HG03575 (cell line): ENCODE results near the gene KIAA0930.

Source experiments
- ATAC-seq: cut with Tn5 transposase; IDR thresholded peaks from one replicate; pipeline ENCODE4 v1.9.1; 2021; ENCODE audit not compliant: unreplicated experiment, insufficient number of reproducible peaks, low FRiP score; ENCODE audit errors: extremely low read depth

The KIAA0930 gene

GRCh38 chr22:45162531-45162930 lies 78.2 kb downstream of the KIAA0930 start:
- ATAC-seq = no peak

GRCh38 chr22:45159652-45160462 lies 80.8 kb downstream of the KIAA0930 start:
- ATAC-seq = no peak

DNA sequence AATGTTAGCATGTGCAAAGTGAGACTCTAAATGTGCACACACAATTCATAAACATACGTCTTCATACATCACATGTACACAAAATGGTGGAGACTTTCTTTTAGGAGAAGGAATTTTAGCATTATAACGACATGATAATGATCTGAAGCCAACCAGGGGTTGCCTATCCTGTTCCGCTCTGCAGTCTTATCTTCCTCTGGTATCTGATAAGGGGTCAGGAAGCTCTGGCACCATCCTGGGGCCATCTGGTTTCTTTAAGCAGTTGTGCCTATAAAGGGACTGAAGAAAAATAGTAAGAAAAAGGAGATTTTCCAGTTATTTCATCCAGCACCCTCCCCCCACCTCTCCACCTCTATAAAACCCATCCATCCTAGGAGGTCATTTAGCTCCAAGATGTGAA lies 82.8 kb downstream of the KIAA0930 start:
- ATAC-seq = no peak

DNA sequence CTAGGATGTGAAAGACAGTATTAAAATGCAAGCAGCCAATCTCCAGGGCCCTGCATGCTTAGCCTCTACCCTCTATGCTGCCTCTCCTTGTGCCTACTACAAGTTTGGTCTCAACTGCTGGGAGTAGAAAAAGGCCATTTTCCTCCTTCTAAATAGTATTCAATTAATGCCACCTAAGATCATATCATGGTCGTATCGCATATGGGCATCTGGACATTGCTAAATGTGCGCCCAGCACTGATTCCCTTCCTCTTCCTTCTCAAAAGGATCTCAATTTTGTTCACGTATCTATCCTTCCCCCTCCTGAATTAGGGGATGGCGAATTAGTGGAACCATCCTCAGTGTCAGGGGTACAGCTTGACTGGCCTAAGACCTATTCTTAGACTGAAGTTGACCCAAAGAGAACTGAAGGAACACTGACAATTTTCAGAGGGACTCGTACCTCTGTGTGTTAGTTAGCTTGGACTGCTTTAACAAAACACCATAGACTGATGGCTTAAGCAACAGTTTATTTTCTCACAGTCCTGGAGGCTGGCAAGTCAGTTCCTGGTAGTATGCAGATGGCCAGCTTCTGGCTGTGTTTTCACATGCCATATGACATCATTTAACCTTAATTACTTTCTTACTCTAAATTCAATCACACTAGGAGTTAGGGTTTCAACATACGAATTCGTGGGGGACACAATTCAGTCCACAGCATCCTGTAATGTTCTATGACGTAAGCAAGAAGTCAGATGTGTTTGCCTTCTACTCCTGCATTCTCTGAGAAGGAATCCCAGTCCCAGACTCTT lies 85.4 kb downstream of the KIAA0930 start:
- no peak for ATAC-seq

DNA sequence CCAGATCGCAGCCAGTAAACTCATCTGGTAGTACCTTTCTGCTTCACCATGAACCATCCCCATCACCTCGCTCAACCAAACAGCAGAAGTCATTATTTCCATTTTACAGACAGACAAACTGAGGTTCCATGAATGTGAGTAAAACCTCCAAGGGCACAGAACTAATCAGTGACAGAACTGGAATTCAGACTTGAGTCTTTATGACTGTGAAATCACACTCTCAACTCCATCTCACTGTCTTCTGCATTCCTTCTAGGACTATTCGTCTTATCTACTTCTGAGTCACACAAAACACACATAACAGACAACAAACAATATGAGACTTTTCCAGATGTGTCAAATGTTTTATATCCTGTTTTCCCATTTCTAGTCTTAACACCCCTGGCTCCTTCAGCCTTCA lies 86.3 kb downstream of the KIAA0930 start:
- no peak for ATAC-seq

DNA sequence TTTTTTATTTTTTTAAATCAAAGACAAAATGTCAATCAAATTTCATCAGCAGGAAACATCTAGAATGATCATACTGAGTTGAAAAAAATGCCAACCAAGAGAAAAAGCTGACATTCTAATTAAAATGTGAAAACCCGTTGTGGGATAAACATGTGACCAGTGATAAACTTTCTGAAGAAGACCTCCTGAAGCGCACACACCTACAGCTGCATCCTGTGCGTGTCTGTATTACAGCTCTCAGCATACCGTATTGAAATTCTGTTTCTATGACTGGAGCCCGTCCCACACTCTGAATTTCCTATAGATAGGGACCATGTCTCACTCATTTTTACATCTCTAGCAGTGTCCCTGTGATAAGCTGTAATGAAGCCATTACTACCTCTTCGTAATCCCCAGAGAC lies 89.2 kb downstream of the KIAA0930 start:
- no peak for ATAC-seq

DNA sequence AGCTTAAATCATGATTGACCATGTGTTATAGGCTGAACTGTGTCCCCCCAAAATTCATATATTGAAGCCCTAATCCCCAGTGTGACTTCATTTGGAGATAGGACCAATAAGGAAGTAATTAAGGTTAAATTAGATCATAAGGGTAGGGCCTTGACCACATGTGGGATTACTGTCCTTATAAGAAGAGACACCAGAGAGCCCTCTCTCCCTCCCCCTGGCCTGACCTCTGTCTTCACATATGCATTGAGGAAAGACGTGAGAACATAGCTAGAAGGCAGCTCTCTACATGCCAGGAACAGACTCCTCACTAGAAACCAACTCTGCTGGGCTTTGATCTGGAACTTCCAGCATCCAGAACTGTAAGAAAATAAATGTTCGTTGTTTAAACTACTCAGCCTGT lies 90.6 kb downstream of the KIAA0930 start:
- ATAC-seq = no peak

- ATAC-seq = no peak
Measured at GRCh38 chr22:45149671-45150070, 91.0 kb downstream of the KIAA0930 start.

- ATAC-seq = no peak
Measured at GRCh38 chr22:45144916-45145315, 95.8 kb downstream of the KIAA0930 start.

DNA sequence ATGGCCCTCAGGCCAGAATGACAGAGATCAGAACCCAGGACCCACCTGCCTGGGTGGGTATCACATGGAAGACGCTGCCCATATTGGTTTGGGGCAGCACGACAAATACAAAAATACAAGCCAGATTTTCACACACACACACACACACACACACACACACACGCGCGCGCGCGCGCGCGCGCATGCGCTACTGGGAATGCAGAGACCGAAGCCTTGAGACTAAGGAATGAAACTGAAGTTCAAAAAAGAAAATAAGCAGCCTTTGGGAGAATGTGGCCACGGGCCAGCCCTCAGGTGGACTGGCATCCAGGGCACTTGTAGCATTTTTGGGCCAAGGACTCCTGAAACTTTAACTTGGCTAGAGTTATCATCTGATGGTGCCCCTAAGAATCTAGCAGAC lies 98.3 kb downstream of the KIAA0930 start:
- ATAC-seq = no peak
